Spleen (tissue), 7 donors: ENCODE measurements around the gene ISG20L2.

ENCODE experiments used
- POLR2A ChIP-seq, 3 donors: fragments of 450-650 bp; IDR thresholded peaks; one replicate each; pipeline ENCODE4 v1.5.1; 2017; ENCODE audit warnings: antibody characterized with exemption in 3 of 3, mild to moderate bottlenecking in 1 of 3
- POLR2AphosphoS5 ChIP-seq, 3 donors: sonication (generic); formaldehyde crosslinking; IDR thresholded peaks; one replicate each; pipeline ENCODE4 v1.5.1; 2017; ENCODE audit warnings: antibody characterized with exemption in 3 of 3
- TF ChIP-seq, protein P1 (sequence below), 11 experiments: fragments of 200-600 bp in 7 of 11; fragments of 450-650 bp in 4 of 11; sonication (generic) in 4 of 11; IDR thresholded peaks in 8 of 11; conservative IDR thresholded peaks in 3 of 11; 1 replicate in 7 of 11; 2 replicates in 4 of 11; pipeline versions ENCODE4 v1.4.0 to v1.8.0; 2016 to 2021; ENCODE audit warnings: antibody characterized with exemption in 11 of 11, inconsistent platforms in 4 of 11, mild to moderate bottlenecking in 1 of 11
- donor health status: DM: no; HTN: no; CAD: no; lungs with moderate emphysema.
- donor health status: DM: no; HTN: no; CAD: no.
- donor health status: DM: no; HTN: no; CAD: no.

DNA sequence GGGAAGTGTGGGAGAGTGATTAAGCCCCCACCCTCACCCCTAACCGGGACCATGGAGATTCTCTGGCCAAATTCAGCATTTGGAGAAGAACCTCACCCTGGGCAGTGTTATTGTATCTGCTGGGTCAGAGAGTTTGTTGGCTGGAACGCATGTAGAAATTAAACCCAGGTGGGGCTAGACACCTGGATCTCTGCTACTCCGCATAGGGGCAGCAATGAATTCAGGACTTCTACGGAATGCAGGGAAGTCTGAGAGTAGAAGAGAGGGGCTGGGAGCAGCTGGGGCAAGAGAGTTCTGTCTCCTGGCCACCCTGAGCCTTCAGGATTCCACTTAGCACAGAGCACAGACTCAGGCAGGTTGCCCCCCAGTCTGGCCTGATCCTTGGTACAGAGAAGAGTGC, 19.5 kb downstream of the ISG20L2 start:
- TF ChIP-seq, protein P1, sequence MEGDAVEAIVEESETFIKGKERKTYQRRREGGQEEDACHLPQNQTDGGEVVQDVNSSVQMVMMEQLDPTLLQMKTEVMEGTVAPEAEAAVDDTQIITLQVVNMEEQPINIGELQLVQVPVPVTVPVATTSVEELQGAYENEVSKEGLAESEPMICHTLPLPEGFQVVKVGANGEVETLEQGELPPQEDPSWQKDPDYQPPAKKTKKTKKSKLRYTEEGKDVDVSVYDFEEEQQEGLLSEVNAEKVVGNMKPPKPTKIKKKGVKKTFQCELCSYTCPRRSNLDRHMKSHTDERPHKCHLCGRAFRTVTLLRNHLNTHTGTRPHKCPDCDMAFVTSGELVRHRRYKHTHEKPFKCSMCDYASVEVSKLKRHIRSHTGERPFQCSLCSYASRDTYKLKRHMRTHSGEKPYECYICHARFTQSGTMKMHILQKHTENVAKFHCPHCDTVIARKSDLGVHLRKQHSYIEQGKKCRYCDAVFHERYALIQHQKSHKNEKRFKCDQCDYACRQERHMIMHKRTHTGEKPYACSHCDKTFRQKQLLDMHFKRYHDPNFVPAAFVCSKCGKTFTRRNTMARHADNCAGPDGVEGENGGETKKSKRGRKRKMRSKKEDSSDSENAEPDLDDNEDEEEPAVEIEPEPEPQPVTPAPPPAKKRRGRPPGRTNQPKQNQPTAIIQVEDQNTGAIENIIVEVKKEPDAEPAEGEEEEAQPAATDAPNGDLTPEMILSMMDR (IDR thresholded peaks at IDR 0.05 in 8 of 11, conservative IDR thresholded peaks at IDR 0.05 in 3 of 11) = no peak
- TF ChIP-seq POLR2A (IDR thresholded peaks at IDR 0.05) = no peak
- no peak for TF ChIP-seq POLR2AphosphoS5 (IDR thresholded peaks at IDR 0.05)
